ENCODE results near the gene OR10H5.

OR10H5 gene

DNA sequence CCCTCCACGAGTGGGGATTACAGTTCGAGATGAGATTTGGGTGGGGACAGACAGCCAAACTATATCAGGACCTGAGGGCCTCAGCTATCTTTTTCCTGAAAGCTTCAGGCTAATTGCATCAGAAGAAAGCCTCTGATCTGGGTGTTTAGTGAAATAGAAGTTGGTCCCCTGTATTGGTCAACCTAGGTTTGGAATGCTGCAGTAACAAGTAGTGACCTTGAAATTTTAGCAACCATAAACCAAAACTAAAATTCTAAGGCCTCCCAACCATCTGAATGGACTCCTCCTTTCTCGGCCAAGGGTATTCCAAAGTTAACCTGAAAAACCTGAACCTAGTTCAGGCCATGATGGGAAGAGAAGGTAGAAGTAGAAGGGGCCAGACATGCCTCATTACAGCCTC is 62.9 kb downstream of the OR10H5 start:
- DNase-seq = no peak
